GM23338 (cell line): Measurements from ENCODE around the gene BAIAP2.

ENCODE experiments used
- EZH2 ChIP-seq: fragments of 200-600 bp; sonication (generic); IDR thresholded peaks from one replicate; pipeline ENCODE4 v1.8.0; 2017; ENCODE audit warnings: antibody characterized with exemption, mild to moderate bottlenecking, low read depth; ENCODE audit not compliant: unreplicated experiment
- POLR2AphosphoS5 ChIP-seq: IDR thresholded peaks from 2 replicates; pipeline ENCODE4 v1.6.1; 2016; ENCODE audit warnings: antibody characterized with exemption, low read depth
- TF ChIP-seq, protein P1 (sequence below), 2 experiments: fragments of 200-600 bp in 1 of 2; sonication (generic) in 1 of 2; conservative IDR thresholded peaks; 2 replicates each; pipeline versions ENCODE4 v1.5.1 to v1.6.1; 2016 to 2017; ENCODE audit warnings: antibody characterized with exemption in 2 of 2, low read depth in 2 of 2, mild to moderate bottlenecking in 2 of 2, moderate library complexity in 1 of 2

DNA sequence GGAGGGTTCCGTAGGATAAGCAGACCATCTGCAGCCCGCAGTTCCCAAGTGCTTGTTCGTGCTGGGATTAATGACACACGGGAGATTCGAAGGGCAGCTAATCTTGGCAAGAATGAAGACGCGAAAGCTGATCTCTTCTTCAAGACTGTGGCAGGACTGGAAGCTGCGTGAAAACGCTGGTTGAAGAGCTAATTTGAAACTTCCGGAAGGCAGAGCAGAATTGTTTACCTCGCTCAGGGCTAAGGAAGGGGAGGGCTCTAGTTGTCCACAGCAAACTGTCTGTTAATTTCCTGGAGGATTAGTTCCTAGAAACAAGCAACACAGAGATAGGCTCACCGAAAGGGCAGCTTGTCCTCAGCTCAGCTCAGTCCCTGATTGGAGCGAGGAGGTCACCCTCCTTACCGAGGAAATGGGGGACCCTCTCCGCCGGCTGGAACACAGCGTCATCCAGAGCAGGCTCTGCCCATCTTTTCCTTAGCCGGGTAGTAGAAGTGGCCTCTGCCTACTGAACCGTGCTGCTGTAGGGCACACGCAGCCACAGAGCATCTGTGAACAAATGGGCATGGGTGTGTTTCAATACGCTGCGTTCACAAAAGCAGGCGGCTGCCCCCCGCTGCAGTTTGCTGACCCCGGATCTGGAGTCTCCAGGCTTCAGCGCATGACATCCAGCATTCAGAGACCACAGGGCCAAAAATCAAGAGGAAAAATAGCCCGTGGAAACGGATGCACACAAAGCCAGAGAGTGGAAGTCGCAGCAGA is 16.7 kb upstream of the BAIAP2 start:
- TF ChIP-seq EZH2: no peak
- no peak for TF ChIP-seq POLR2AphosphoS5
- TF ChIP-seq, protein P1, sequence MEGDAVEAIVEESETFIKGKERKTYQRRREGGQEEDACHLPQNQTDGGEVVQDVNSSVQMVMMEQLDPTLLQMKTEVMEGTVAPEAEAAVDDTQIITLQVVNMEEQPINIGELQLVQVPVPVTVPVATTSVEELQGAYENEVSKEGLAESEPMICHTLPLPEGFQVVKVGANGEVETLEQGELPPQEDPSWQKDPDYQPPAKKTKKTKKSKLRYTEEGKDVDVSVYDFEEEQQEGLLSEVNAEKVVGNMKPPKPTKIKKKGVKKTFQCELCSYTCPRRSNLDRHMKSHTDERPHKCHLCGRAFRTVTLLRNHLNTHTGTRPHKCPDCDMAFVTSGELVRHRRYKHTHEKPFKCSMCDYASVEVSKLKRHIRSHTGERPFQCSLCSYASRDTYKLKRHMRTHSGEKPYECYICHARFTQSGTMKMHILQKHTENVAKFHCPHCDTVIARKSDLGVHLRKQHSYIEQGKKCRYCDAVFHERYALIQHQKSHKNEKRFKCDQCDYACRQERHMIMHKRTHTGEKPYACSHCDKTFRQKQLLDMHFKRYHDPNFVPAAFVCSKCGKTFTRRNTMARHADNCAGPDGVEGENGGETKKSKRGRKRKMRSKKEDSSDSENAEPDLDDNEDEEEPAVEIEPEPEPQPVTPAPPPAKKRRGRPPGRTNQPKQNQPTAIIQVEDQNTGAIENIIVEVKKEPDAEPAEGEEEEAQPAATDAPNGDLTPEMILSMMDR (conservative IDR thresholded peaks at IDR 0.05; ENCODE audit: low read depth in 2 of 2): no peak
